NCI-H187 treated with DMSO at 0.1 percent for 48 hours (cell line): ENCODE results near the gene PHGDH.

Source experiments
- DNase-seq: peaks from one replicate; lab custom pipeline; 2025; lab: John Stamatoyannopoulos, UW

Gene PHGDH

DNA sequence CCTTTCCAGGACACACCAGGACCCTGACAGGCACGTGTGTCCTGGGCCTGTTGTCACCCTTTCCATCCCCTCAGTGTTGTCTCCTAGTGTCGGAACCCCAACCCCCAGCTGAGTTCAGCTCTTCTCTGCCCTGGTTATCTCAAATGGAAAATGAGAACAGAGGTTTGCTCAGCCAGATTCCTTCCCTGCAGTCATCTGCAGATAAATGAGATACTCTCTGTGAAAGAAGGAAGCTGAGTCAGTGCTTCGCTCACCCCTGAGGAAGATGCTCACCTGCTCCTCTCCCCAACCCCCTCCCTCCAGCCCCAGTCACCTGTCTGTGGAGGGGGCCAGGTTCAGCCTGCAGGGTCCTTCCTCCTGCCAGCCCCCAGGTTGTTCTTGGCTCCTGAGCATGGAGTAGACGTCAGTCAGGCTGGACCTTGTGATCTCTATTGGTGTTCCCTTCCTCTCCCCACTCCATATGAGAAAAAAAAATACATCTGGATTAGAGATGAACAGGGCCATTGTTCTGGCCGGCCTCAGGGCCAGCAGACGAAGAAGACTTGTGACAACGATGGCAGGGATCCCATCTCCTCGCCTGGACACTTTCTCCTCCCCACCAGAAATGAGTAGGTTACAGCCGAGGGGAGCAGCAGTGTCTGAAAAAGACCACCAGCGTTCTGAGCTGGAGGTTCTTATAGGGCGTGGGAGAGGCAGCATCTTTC lies 20.9 kb downstream of the PHGDH start:
- DNase-seq = no peak

DNA sequence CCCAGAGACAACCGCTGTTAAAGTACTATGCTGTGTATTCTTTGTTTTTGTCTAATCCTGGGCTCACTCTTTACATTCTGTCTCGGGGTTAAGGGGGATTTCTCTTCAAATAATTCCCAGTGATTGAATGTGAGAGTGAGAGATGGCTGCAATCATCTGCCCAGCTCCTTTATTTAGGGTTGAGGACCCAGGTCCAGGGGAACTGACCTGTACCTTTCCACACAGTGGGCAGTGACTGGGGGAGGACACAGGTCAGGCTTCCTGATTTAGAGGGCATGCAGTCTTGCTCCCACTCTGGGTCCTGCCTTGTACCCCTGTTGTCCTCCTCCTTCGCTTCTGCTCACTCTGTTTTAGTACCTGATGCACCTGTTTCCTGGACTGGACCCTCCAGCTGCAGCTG lies 22.0 kb downstream of the PHGDH start:
- DNase-seq = no peak

DNA sequence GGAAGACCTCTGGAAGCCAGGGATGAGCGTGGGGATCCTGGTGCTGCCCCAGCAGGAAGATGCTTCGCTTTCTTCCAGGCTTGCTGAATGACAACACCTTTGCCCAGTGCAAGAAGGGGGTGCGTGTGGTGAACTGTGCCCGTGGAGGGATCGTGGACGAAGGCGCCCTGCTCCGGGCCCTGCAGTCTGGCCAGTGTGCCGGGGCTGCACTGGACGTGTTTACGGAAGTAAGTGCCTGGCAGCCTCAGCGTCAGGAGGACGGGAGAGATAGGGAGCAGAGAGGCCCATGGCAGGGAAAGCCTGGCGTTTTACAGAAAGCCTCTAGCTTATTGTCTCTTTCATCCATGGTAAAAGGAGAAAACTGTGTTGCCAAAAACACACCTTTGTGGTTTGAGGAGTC lies 23.5 kb downstream of the PHGDH start:
- no peak for DNase-seq

DNA sequence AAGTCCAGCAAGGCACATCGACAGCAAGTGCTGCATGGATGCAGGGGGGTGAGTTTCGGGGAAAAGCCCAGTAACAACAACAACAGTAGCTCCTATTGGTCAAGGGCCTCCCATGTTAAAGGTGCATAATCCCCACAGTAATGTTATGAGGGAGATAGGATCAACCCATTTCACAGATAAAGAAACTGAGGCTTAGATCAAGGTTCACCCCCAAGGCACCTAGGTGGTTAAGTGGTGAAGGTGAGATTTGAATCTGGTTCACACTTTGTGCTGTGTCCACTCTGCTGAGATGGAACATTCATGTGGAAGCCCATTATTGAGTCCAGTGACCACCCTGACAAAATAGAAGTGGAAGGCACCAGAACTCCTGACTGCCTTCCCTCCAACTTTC lies 24.9 kb downstream of the PHGDH start:
- DNase-seq = no peak

DNA sequence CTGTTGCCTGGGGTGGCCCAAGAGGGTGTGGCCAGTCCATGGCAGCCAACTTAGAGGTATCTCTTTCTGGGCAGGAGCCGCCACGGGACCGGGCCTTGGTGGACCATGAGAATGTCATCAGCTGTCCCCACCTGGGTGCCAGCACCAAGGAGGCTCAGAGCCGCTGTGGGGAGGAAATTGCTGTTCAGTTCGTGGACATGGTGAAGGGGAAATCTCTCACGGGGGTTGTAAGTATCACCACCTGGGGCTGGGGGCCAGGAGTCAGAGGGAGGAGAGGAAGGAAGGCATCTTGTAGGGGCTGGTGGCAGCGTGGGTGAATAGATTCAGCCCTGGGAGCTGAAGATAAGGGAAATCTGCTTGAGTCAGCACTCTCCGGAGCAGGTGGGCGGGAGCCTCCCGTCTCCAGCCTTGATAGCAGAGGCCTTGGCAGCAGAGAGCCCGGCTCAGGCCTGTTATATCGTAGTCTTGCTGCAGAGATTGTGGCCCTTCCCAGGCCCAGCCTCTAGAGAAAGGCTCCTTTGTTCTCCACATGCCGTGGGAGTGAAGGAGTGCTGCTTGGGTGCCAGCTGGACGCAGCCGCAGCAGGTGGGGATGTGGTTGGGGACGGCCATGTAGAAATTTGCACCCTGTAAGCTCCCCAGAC lies 25.4 kb downstream of the PHGDH start:
- DNase-seq = no peak

DNA sequence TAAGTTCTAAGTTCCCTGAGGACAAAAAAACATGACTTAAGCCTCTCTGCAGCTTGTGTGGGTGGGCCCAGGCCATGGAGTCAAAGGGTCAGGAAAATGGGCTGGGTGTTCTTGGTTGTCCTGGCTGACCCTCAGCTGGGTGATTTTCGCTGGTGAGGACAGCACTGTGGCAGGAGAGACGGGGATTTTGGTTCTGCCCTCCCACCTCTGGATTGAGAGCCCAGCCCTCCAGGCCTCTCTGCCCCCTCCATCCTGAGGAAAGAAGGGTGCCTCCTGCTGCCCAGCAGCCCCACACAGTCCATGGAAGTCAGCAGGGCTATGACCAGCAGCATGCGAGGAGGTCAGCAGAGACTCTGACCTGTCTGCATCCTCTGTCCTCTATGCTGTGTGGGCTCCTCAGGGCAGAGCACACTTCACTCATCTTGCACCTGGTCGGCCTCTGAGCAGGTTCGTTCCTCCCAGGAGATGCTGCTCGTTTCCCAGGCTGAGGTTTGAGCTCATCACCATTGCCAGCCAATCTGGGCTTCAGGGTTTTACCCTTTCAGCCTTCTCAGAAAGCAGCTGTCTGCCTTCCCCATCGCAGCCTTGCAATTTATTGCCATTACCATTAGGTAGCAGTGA lies 26.5 kb downstream of the PHGDH start:
- no peak for DNase-seq

DNA sequence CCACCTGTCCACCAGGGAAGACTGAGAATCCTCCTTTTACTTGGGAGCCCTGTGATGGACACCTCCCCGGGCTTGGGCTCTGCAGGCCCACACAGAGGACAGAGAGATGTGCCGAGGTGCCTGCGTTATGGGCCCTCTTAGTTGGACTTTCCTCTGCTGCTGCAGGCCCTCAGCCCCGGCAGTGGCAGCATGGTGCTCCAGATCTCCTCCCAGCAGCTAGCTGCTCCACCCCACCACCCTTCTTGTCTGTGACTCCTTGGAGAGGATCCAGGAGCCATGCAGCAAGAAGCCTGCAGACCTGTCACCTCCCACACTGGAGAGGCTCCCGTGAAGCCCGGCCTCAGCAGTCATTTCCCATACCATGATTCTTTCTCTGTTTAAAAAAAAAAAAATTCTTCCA lies 27.4 kb downstream of the PHGDH start:
- DNase-seq = no peak

DNA sequence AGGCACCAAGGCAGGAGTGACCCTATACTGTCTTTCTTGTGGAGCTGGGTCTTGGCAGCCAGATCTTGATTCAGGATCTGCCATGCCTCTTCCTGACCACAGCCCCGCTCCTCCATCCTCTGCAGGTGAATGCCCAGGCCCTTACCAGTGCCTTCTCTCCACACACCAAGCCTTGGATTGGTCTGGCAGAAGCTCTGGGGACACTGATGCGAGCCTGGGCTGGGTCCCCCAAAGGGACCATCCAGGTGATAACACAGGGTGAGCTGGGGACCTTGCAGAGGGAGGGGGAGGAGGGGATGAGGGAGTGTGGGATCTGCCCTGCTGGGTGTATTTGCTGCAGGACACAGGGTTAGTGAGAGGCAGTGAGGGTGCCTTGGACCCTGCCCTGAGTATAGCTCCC lies 28.5 kb downstream of the PHGDH start:
- no peak for DNase-seq

DNA sequence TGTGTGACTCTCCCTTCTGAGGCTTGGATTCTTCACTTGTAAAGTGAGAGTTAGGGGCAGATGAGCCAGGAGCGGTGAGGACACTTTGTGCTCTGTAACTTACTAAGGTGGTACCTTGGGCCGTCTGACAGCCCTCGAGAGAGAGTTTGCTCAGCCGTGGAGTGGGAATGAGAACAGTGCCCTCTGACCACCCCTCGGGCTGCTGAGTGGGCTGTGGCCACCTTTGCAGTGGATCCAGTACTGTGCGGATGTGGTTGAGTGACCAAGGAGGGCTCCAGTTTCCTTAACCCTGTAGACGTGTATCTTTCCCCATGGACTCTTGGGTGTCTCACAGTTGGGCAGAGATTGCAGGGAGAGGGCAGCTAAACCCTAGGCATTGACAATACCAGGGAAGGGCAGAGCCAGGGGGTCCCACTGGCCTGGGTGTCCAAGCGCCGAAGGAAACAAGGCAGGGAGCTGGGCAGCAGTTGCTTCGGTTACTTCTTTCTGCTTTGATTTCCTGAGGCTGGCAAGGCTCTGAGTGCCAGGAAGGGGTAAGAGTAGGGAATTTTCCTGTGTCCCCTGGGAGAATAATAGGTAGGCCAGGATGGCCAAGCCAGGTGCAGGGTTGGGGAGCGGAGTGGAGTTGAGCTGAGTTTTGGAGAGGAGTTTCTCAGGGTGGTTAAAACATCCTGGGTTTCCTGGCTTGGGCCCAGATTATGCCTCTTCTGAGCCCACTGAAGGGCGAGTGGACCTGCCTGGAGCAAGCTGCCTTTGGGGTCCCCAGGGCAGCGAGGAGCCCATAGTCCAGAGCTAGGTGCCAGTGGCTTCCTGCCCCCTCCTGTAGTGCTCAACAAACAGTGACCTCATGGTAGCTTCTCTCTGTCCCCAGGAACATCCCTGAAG lies 29.4 kb downstream of the PHGDH start:
- no peak for DNase-seq

DNA sequence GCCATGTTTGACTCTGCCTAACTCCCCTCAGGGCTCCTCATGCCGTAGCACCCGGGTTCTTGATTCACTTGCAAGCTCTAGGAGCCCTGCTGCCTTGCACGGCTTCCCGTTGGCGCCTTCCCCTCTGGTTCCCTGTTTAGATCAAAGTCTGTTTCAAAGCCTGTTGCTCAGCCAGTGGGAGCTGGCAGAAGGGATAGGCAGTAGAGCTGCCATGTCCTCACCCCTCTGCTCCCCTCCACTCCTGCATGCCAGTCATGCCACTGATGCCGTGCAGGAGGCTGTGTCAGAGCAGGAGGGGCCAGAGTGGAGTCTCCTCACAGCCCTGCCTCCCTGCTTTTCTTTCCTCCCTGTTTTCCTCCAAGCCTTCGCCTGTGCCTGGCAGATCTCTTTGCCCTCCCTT lies 30.5 kb downstream of the PHGDH start:
- DNase-seq = no peak

DNA sequence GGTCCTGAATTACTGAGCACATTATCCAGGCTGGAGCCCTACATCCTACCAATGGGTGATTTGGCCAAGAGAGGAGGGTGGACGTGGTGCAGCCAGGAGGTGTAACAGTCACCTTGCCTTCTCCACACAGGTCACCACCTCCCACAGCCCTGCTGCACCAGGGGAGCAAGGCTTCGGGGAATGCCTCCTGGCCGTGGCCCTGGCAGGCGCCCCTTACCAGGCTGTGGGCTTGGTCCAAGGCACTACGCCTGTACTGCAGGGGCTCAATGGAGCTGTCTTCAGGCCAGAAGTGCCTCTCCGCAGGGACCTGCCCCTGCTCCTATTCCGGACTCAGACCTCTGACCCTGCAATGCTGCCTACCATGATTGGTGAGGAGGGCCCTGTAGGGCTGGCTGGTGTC lies 30.9 kb downstream of the PHGDH start:
- DNase-seq = no peak

DNA sequence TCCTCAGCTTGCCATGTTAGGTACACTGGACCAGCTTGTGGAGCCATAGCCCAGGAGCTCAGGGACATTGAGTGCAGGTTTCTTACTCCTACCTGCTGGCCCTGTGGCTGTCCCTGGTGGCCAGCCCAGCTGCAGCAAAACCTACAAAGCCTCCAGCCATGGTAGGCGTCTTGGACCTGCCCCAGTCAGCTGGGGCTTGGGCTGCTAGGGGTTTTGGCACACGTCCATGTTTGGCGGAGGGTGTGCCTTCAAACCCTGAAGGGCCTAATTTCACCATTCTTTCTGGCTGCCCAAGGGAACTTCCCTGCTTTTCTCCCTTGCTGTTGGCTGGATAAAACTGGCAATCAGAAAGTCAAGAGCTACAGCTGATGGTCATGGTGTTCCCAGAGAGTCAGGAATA lies 31.6 kb downstream of the PHGDH start:
- DNase-seq = no peak

DNA sequence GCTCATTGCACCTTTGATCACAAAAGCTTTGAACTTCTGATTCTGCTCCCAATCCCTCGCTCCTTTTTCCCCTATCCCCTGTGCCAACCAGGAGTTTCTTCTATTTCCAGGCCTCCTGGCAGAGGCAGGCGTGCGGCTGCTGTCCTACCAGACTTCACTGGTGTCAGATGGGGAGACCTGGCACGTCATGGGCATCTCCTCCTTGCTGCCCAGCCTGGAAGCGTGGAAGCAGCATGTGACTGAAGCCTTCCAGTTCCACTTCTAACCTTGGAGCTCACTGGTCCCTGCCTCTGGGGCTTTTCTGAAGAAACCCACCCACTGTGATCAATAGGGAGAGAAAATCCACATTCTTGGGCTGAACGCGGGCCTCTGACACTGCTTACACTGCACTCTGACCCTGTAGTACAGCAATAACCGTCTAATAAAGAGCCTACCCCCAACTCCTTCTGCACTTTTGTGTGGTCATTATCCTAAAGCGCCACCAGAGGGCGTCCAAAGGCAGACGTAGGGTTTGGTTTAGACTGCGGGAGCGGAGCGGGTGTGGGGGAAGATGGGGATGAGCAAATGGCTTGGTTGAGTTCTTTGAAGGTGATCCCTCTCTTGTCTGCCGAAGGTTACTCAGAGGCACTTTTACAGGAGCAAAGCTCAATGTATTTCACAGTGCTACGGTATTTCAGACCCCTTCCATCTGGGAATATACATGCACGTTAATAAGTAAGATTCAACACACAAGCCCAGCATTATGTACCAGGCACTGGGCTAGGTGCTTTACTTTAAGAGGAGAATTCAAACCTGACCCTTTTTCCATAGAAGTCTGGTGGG lies 32.3 kb downstream of the PHGDH start:
- DNase-seq = peak; percentile 24

DNA sequence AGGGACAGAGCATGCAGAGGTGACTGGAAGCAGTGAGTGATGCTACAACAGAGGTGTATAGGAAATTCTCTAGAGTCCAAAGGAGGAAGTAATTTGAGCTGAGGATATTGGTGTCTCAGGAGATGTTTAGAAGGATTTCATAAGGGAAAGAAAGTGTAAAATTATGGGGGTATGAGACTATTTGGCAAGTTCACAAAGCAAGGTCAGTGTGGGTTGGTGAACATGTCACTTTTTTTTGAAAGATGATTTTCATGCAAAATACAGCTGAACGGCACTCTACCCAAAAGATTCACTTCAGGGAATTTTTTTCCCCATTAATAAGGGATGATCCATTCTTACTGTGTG lies 32.8 kb downstream of the PHGDH start:
- DNase-seq = no peak

DNA sequence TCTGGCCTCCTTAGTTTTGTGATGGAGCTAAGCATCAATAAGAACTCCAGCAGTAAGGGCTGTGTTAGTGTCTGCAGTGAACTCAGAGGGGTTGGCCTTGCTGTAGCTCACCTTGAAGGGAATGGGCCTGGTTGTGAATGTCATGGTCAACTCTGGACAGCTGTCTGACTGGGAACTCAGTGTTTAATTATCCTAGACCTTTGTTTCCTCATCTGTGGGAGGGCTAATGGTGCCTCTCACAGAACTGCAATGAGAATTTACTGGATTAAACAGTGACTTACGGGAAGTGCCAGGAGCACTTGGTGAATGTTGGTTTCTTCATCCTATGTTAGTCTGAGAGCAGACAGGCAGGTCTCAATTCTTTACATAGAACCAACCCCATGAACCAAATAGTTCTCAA lies 33.3 kb downstream of the PHGDH start:
- DNase-seq = no peak

DNA sequence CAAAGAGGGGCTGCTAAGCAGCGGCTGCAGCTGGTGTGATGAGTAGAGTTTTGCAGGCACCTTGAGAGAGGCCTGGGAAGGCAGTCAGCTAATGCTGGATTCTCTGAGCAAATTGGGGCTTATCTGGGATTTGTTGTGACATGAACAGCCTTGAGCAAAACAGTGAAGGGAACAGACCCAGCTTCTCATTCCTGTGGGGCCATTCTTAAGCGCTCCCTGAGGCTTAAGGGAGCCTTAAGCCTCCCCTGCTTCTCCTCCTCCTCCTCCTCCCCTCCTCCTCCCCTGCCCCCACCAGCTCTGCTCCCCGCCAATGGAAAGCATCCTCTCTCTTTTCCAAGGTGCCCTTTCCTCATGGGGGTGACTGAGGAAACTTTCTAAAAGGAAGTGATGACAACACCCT lies 35.7 kb downstream of the PHGDH start:
- DNase-seq = no peak

DNA sequence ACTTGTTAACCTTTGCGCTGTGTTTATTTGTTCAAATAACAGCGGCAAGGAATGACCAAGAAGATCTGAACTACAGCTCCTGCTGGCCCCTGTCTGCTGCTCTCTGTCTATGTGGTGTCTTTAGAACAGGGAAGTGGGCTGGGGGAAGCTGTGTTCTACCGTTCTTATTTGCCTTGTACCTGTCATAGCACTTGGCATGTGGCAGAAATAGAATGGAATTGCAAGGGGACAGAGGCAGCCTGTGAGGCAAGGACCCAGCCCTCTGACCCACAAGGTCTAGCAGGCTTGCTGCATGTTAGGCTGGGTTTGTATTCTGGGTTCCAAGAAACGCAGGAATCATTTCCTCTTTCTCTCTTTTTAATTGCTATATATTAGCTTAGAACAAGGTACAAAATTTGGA lies 36.3 kb downstream of the PHGDH start:
- no peak for DNase-seq

DNA sequence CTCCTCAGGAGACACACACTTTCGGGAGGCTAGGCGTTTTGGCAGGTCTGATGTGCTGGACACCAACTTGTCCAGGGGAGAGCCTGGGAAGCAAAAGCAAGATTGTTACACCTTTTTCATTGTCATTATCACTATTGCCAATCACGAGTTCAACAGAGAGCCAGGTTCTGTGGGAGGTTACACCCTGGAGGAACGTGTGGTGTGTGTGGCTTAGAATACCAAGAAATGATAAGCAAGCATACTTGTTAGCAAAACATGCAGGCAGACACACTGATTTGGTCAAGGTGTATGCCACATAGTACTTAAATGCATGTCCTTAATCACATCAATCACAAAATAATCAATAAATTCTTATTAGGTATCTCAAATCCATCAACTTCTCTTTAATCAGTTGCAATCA lies 40.9 kb downstream of the PHGDH start:
- DNase-seq = no peak

DNA sequence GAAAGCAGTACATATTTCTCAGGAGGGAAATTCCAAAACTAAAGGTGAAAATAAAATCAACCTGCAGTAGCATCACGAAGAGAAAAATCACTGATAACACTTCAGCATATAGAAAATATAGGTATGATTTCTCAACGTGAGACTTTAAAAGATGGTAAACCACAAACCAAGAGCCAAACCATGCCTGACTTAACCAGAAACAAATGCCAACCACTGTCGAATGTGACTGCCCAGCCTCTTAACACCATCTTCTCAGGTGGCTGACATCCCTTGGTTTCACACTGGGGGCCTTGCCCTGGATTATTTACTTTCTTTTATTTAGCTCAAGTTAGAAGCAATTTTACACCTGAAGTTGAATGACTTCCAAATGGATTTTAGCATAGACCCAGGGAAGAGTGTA lies 46.9 kb downstream of the PHGDH start:
- no peak for DNase-seq

DNA sequence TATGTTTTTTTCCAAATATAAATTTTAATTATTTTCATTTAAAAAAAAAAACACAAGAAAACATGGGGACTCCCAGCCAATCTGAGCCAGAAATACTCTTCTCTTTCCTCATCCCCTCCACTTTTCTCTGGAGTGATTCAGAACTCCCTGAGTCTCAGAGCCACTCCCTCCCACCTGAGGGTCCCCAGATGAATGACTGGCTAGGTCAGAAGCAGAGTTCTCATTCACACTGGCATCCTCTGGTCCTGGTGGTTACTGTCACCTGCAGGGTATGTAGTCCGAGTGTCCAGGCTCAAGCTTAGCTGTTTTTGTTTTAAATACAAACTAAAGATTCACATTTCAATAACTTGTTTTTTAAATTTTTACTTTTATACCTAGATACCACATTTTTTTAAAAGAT lies 50.7 kb downstream of the PHGDH start:
- no peak for DNase-seq

DNA sequence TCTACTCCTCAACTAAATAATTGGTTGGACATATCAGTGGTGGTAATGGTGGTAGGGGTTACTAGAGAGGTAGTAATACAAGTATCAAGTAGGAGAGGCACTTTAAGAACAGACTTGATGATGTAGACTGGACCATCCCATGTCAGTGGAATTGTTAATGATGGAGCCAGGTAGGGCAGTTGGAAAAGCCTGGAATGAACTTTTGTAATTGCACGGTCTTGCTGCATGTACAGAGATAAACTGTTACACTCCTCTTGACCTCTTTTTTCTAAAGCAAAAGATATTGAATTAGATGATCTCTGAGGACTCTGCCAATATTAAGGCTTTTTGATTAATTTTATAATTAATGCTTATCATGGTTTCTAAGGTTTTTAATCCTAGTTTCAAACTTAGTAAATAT lies 51.2 kb downstream of the PHGDH start:
- DNase-seq = no peak

DNA sequence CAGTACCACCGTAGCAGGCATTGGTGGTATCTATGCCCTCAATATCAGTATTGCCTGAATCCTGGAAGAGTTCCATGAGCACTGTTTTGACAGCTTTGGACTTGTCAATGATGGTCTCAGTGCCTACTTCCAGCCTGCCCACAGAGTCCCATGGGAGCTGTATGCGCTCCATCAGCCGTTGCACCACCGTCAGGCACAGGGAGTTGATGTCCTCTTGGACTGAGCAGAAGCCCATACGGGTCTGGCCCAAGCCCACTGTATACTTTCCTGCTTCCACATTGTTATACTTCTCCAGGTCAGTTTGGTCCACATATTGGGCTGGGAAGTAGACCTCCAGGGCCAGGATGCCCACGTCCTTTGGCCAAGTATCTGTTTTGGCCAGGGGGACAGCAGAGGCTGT lies 52.5 kb downstream of the PHGDH start:
- no peak for DNase-seq
